Renal pelvis (tissue), 3 donors: ENCODE measurements around the gene GAA. TPM values are rescaled to one million over a fixed set of nuclear protein-coding genes. Genes with fewer than 3 reads are reported as not detected.

Source experiments
- polyA plus RNA-seq, 3 donors: library from polyadenylated mRNA; unstranded; fragments of 120-200 nt; gene quantifications; one replicate each; pipeline ENCODE4 v1.2.1, GENCODE V29; 2013; ENCODE audit not compliant: insufficient read length in 3 of 3

The GAA gene
- polyA plus RNA-seq, 3 donors, result 47.2 to 64.0 (median 48.2) TPM

Other genes starting within 250 kb of the GAA start
- gene TBC1D16, start 65.7 kb upstream of the GAA start, polyA plus RNA-seq, result 10 to 100 TPM; 32.7 to 44.9 (median 36.6) TPM
- 10 to 100 TPM; 10.9 to 22.2 (median 18.2) TPM for gene CCDC40, start 64.9 kb upstream of the GAA start, polyA plus RNA-seq
- gene EIF4A3, start 45.5 kb downstream of the GAA start, polyA plus RNA-seq, result 100 to 1,000 TPM; 103 to 115 (median 114) TPM
- 1 to 10 TPM; 1.1 to 2.2 (median 2.1) TPM for gene CARD14, start 68.4 kb downstream of the GAA start, polyA plus RNA-seq
- gene SGSH, start 118.8 kb downstream of the GAA start, polyA plus RNA-seq, result 10 to 100 TPM; 35.8 to 52.6 (median 47.8) TPM
- 10 to 100 TPM; 23.6 to 32.1 (median 30.8) TPM for gene SLC26A11, start 118.8 kb downstream of the GAA start, polyA plus RNA-seq
- 100 to 1,000 TPM in 2 of 3 donors, 10 to 100 TPM in 1; 54.7 to 107 (median 104) TPM for gene RNF213, start 159.3 kb downstream of the GAA start, polyA plus RNA-seq